HCT116 (cell line): ENCODE data around the gene RFESD.

ENCODE experiments used
- CEBPB ChIP-seq: IDR thresholded peaks from 2 replicates; pipeline ENCODE4 v1.6.1; 2012; ENCODE audit warnings: low read depth
- EZH2 ChIP-seq: fragments of 200-600 bp; sonication (generic); IDR thresholded peaks from 2 replicates; pipeline ENCODE4 v1.6.1; 2017; ENCODE audit warnings: antibody characterized with exemption, mixed run types
- POLR2A ChIP-seq: IDR thresholded peaks from 2 replicates; pipeline ENCODE4 v1.7.0; 2011; ENCODE audit warnings: borderline replicate concordance; ENCODE audit not compliant: insufficient read depth, insufficient read length; ENCODE audit errors: extremely low read depth
- POLR2AphosphoS5 ChIP-seq: IDR thresholded peaks from 2 replicates; pipeline ENCODE4 v1.6.1; 2011; ENCODE audit warnings: mild to moderate bottlenecking, low read depth, low read length, moderate library complexity
- RAD21 ChIP-seq: IDR thresholded peaks from 2 replicates; pipeline ENCODE4 v1.6.1; 2012; ENCODE audit warnings: low read depth, mild to moderate bottlenecking
- SIN3A ChIP-seq: IDR thresholded peaks from 2 replicates; pipeline ENCODE4 v1.6.1; 2012; ENCODE audit warnings: low read depth
- SP1 ChIP-seq: IDR thresholded peaks from 2 replicates; pipeline ENCODE4 v1.6.1; 2012; ENCODE audit warnings: low read depth
- SRF ChIP-seq: IDR thresholded peaks from 2 replicates; pipeline ENCODE4 v1.6.1; 2012; ENCODE audit warnings: low read depth
- TCF7L2 ChIP-seq: IDR thresholded peaks from 2 replicates; pipeline ENCODE4 v1.7.0; 2011; ENCODE audit warnings: borderline replicate concordance, inconsistent platforms; ENCODE audit not compliant: insufficient read depth, insufficient read length; ENCODE audit errors: extremely low read depth
- YY1 ChIP-seq: IDR thresholded peaks from 2 replicates; pipeline ENCODE4 v1.6.1; 2011; ENCODE audit warnings: low read length, low read depth, moderate library complexity, mild to moderate bottlenecking; ENCODE audit not compliant: insufficient replicate concordance; ENCODE audit errors: extremely low read depth
- TF ChIP-seq, protein P1 (sequence below), 3 experiments: fragments of 200-600 bp in 1 of 3; sonication (generic) in 1 of 3; IDR thresholded peaks in 2 of 3; conservative IDR thresholded peaks in 1 of 3; 2 replicates each; pipeline ENCODE4 v1.5.1; 2012 to 2017; ENCODE audit warnings: low read depth in 2 of 3, low read length in 2 of 3, antibody characterized with exemption in 1 of 3, borderline replicate concordance in 1 of 3, control low read depth in 1 of 3, mild to moderate bottlenecking in 1 of 3, mixed read lengths in 1 of 3, mixed run types in 1 of 3, moderate library complexity in 1 of 3; ENCODE audit not compliant: insufficient read depth in 1 of 3
- TF ChIP-seq, protein P2 (sequence below): IDR thresholded peaks from 2 replicates; pipeline ENCODE4 v1.6.1; 2011; ENCODE audit warnings: mild to moderate bottlenecking, low read length, moderate library complexity; ENCODE audit not compliant: insufficient replicate concordance; ENCODE audit errors: extremely low read depth
- TF ChIP-seq, protein P3 (sequence below): IDR thresholded peaks from 2 replicates; pipeline ENCODE4 v1.6.1; 2012; ENCODE audit warnings: low read depth

DNA sequence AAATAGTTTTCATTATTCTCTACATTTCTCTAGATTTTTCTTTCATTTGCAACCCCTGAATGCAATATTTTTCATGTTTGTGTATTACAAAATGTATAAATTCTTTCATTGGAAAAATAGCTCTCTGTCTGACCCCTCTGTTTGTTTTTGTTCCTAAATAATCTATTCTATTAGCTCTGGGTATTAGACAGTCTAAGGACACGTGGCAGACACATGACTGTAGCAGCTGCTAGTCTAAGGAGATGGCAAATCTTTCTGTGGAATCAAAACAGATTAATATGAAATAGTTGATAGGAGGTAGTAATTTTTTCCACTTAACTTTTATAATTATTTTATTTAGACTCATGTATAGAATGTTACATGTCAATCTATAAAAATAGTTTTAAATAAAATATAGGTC lies 57.6 kb downstream of the RFESD start:
- TF ChIP-seq EZH2 (no peak), POLR2AphosphoS5 (no peak), YY1 (no peak), SIN3A (no peak), SP1 (no peak), RAD21 (no peak), CEBPB (no peak), POLR2A (no peak), TCF7L2 (no peak), SRF (no peak)
- TF ChIP-seq, protein P1, sequence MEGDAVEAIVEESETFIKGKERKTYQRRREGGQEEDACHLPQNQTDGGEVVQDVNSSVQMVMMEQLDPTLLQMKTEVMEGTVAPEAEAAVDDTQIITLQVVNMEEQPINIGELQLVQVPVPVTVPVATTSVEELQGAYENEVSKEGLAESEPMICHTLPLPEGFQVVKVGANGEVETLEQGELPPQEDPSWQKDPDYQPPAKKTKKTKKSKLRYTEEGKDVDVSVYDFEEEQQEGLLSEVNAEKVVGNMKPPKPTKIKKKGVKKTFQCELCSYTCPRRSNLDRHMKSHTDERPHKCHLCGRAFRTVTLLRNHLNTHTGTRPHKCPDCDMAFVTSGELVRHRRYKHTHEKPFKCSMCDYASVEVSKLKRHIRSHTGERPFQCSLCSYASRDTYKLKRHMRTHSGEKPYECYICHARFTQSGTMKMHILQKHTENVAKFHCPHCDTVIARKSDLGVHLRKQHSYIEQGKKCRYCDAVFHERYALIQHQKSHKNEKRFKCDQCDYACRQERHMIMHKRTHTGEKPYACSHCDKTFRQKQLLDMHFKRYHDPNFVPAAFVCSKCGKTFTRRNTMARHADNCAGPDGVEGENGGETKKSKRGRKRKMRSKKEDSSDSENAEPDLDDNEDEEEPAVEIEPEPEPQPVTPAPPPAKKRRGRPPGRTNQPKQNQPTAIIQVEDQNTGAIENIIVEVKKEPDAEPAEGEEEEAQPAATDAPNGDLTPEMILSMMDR (IDR thresholded peaks at IDR 0.05 in 2 of 3, conservative IDR thresholded peaks at IDR 0.05 in 1 of 3; ENCODE audit: borderline replicate concordance in 1 of 3, insufficient read depth in 1 of 3, low read depth in 2 of 3, low read length in 2 of 3): no peak
- TF ChIP-seq, protein P2, sequence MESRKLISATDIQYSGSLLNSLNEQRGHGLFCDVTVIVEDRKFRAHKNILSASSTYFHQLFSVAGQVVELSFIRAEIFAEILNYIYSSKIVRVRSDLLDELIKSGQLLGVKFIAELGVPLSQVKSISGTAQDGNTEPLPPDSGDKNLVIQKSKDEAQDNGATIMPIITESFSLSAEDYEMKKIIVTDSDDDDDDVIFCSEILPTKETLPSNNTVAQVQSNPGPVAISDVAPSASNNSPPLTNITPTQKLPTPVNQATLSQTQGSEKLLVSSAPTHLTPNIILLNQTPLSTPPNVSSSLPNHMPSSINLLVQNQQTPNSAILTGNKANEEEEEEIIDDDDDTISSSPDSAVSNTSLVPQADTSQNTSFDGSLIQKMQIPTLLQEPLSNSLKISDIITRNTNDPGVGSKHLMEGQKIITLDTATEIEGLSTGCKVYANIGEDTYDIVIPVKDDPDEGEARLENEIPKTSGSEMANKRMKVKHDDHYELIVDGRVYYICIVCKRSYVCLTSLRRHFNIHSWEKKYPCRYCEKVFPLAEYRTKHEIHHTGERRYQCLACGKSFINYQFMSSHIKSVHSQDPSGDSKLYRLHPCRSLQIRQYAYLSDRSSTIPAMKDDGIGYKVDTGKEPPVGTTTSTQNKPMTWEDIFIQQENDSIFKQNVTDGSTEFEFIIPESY: no peak
- TF ChIP-seq, protein P3, sequence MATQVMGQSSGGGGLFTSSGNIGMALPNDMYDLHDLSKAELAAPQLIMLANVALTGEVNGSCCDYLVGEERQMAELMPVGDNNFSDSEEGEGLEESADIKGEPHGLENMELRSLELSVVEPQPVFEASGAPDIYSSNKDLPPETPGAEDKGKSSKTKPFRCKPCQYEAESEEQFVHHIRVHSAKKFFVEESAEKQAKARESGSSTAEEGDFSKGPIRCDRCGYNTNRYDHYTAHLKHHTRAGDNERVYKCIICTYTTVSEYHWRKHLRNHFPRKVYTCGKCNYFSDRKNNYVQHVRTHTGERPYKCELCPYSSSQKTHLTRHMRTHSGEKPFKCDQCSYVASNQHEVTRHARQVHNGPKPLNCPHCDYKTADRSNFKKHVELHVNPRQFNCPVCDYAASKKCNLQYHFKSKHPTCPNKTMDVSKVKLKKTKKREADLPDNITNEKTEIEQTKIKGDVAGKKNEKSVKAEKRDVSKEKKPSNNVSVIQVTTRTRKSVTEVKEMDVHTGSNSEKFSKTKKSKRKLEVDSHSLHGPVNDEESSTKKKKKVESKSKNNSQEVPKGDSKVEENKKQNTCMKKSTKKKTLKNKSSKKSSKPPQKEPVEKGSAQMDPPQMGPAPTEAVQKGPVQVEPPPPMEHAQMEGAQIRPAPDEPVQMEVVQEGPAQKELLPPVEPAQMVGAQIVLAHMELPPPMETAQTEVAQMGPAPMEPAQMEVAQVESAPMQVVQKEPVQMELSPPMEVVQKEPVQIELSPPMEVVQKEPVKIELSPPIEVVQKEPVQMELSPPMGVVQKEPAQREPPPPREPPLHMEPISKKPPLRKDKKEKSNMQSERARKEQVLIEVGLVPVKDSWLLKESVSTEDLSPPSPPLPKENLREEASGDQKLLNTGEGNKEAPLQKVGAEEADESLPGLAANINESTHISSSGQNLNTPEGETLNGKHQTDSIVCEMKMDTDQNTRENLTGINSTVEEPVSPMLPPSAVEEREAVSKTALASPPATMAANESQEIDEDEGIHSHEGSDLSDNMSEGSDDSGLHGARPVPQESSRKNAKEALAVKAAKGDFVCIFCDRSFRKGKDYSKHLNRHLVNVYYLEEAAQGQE: no peak
